Ecto neural progenitor cell (in vitro differentiated cells): ENCODE data around the gene CCDC192.

ENCODE experiments used
- DNase-seq: peaks from one replicate; pipeline ENCODE4 v3.0.0-alpha.2; 2018; ENCODE audit warnings: low spot score

The CCDC192 gene

DNA sequence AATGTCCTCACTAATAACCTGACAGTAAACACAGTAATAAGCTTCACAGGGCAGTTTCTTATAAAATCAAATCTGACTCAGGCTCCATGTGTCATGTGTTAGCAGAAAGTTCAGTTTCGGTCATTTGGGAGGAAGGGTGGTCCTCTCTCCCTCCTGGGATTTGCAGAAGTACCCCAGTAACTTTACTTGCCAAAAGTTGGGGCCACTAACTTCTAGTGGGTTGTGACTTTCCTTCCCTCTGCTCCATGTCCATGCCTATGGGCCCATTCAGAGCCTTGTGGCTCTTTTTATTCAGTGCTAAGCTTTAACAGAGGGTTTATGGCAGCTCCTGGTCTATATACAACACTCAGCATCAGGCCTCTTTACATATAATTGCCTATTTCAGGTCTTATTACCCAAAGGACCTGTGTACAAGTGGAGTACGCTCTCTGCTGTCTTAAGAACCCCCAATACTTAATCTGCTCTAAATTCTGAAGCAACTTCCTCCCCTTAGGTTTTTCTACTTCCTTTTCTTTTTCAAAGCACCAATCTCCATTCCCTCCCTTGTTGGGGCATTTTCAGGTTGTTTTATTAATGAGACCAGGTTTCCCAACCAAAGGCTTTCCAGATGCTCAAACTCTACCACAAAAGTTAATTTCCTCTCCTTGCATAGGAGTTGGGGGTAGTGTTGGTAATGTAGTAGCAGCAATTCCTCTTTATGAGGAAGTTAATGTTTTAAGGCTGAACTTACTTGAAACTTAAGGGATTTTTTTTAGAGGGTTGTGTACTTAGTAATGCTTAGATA is 107.7 kb downstream of the CCDC192 start:
- DNase-seq, result no peak

DNA sequence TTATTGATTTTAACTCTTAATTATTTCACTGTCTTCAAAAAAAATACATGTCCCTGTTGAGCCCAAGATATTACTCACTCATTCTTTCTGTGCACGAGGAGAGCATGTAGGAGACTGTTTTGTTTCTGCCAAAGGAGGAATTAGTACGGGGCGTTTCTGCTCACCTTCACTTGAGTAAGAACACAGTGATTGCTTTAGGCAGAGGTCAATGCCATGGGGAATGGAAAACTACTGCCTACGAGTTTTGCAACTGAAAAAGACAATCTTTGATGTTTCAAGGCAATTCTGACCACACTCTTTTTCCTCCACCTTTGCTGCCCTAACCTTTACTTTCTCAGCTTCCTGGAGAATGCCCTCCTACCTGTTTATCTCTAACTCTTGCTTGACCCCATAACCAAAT is 109.4 kb downstream of the CCDC192 start:
- DNase-seq, result no peak

DNA sequence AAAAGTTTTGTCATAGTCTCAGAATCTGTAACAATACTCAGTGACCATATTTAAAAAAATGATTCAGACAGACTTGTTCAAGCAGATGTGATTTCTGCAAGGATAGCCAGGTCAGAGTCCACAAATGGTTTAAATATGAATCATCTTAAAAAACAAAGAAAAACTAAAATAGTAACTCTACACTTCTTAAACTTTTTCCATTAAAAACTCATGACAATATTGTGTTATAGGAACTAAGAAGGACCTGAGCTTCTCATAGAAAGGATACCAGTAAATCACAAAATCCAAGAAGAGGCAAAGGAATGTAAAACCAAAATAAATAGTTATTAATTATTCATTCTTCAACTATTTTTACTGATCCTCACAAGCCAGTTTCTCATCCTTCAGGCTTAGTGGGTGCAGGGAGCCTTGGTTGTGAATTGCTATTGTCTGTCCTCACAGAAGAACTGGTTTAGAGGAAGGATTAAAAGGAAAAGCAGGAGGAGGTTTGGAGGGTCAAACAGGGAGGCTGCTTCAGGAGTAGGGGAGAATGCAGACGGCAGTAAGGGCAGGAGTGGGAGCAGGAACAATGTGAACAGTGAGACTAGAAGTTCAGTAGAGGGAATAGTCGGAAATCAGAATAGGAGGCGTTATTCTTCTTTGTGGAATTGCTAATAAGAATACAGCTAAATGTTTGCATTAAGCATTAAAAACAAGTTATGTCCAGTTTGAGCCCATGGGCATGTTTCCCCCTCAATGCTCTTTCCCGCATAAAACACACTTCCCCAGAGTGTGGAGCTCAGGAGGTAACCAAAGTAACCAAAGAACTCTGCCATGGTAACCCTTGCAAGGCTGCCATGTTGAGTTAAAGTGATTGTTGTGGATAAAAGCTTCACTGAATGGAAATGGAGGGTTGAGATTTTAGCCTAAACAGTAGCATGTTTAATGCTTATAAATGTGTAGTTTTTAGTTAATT is 110.7 kb downstream of the CCDC192 start:
- peak; percentile 50 for DNase-seq

DNA sequence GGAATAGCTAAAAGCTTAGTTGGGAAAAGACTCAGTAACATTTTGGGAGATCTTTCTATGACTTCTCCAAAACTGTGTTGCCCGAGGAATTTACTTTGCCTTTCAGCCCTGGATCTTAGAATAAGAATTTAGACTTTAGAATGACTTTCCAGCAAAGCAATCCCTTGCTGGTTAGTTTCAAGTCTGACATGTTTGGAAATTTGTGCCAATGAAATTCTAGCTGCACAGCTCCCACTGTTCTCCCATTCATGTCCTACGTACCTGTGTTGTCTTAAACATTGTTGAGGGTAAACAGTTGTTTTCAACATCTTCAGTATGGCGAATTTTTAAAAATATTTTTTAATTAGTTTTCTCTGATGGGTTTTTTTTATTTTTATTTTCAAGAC is 111.4 kb downstream of the CCDC192 start:
- no peak for DNase-seq

DNA sequence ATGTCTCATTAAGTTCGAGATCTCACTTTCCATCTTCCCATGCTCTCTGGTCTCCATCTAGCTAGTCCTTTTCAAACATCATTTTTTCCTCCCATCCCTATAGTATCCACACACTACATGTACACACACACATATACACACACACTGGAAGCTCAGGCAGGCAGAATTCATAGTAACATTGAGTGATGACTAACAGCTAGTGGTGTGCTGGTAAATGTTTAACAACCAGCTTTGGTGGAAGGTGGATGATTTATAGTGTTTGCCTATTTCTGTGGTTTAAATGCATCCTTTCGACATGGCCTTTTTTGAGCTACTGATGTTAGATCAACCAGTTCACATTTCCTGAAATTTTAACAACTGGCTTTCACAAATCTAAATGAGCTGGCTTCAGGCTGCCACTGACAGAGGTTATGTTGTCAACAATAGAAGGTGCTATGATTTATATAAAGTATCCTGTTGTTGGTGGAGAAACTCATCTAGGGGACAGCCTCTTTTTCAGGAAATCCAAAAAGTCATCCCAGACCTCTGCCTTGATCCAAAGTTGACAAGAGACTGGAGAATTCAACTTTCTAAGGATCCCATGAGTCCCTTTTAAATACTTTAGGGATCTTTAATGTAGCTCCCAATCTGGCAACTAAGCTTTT is 117.8 kb downstream of the CCDC192 start:
- no peak for DNase-seq

DNA sequence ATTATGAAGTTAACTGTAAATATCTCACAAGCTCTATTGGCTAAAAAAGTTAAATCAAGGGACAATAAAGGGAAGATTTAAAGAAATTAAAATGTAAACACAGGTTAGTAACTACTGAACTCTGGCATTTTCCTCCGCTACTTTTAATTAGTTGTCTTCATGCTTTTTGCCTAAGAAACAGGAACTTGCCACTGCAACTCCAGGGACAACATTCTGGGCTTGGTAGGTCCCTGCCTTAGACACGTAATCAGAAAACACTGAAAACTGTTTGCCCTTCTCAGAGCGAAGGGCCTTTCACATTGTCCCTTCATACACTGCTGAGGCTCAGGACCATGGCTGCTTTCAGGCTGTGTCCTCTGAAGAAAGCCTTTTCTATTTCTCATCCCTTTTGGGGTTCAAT is 118.7 kb downstream of the CCDC192 start:
- DNase-seq, result no peak

DNA sequence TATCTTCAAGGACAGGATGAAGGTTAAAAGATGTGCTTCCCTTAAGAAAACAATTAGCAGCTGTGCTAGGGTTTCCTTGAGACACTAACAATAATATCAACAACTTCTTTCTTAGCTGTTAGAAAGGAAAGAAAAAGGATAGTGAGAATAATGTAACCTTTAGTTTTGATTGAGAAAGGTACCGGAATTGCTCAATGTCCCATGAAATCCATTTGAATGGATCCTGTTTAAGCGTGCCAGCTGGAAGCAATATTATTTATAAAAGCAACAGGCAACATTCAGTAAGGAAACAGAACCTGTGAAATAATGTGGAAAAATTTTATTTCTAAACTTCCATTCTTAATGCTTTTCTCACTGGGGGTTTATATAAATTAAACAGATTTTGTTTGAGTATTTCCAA is 120.9 kb downstream of the CCDC192 start:
- no peak for DNase-seq

DNA sequence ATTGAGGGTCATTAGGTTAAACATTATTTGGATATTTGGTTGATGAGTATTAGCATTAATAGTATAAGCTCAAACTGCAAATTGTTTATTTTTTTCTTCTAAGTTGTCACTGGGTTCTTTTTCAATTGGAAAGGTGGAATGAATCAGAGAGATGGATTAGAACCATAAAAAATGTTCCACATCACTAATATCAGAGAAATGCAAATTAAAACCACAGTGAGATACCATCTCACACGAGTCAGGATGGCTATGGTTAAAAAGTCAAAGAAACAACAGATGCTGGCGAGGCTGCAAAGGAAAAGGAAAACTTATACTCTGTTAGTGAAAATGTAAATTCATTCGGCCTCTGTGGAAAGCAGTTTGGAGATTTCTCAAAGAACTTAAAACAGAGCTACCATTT is 122.8 kb downstream of the CCDC192 start:
- DNase-seq, result no peak

DNA sequence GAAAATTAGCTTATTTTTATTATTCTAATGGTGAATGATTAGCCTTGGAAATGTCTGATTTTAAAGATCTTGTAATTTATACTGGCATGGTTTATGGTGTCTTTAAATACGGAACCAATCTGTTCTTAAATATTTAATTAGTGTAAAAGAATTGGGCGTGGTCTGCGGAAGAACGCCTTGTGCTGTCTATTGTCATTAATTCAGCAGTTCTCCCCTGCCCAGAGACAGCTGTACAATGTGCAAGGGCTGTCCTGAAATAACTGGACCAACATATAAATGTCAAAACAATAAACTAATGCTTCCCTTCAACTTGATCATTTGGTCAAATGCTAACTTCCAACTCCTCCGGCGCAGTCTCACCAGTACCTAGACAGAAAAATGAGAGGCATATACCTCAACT is 124.3 kb downstream of the CCDC192 start:
- DNase-seq, result no peak

DNA sequence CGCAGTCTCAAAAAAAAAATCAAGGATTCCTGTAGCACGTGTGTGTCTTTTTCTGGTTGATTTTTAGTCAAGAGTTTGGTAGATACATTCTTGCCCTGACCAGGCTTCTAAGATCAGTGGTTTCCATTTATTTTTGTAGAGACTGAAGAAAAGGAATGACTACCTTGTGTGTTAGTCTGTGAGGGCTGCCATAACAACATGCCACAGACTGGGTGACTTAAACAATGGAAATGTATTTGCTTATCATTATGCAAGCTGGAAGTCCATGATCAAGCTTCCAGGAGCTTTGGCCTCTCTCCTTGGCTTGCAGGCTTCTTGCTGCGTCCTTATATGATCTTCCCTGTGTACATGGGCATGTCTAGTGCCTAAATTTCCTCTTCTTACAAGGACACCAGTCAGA is 127.0 kb downstream of the CCDC192 start:
- no peak for DNase-seq

DNA sequence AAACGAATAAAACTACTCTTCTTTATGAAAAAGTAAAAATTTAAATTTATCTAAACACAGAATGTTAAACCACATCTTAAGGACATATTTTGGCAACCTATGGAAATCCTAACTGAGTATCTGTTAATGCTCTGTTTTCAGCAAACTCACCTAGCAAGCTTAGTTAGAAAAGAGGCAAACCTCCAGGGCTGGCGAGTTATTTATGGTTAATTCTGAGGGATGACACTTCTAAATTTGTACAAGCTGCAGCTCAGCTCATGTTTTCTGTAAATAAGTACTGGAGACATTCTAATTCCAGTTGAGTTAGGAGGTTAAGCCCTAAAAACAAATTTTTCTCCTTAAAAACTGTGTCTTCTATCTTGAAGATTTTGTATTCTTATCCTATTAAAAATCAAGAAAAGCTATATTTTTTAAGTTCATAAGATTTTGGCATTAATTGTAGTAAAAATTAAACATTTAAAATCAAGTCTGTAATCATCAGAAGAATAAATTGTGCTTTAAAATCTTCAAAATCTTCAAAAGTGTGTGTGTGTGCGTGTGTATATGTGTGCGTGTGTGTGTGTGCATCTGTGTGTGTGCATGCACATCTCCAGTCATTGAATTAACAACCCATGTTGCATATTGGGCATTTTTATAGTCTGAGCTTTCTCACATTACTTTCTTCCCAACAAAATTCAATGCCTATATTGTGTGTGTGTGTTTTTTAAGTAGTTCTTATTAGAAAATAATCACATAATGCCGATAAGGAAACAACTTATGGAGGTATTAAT is 127.8 kb downstream of the CCDC192 start:
- no peak for DNase-seq

DNA sequence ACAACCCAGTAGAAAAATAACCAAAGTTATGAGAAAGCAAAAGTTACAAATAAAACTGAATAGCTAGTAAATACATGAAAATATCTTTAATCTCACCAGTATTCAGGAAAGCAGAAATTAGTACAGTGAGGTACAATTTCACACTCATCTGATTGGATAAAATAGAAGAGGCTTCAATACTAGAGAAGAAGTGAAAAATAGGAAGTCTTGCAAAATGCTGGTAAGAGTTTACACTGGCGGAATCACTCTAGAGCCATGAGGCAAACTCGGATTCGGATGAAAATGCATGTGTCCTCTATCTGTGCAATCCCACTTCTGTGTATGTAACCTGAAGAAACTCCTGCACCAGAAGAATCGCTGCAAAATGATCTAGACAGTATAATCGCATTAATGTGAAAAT is 128.9 kb downstream of the CCDC192 start:
- no peak for DNase-seq

DNA sequence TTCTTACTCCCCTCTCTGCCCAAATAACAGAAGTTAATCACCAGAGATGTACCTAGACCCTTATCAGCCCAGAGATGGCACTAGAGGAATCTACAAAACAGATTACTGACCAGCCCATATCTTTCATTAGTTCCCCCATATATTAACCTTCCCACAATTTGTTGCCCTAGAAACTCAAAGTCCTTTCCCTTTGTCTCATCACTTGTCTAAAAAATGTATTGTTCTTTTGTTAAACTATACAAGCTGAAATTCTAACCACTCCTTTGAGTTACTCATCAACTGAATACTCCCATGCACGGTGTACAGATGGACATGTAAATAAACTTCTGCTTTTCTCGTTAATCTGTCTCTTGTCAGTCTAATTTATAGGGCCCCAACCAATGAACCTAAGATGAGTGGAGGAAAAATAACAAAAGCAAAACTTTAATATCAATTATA is 130.9 kb downstream of the CCDC192 start:
- no peak for DNase-seq

DNA sequence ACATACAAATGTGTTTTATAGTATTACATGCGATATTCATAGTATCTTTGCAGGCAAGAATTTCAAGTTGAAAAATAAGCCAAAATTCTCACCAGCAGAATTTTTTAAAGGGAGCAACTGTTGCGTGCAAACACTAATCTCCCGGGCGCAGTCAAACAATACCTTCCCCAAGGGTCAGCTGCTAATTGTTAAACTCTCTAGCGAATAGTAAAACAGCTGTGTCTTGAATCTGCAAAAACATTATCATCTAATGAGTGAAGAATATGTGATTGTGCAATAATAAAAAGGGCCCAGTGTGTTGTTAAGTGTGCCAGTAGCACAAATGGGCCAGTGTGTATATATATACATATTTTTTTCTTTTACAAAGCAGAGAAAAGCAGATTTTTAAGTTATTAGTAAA is 131.4 kb downstream of the CCDC192 start:
- no peak for DNase-seq

DNA sequence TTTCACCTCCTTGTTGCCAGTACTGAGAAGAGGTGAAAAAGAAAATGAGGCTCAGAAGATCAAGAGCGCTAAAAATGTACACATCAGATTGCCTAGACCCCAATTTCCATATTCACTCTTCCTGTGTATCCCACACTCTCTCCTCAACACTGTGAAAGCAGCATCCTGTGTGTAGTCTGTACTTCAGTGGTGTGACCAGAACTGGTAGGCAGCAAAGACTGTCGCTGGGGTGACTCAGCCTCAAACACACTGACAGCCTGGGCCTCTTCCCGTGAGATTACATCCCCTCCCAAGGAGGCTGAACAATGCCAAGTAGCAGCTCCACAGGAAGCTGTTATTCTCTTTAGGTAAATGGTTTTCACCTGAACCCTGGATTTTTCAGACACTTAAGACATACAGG is 135.5 kb downstream of the CCDC192 start:
- DNase-seq, result no peak

DNA sequence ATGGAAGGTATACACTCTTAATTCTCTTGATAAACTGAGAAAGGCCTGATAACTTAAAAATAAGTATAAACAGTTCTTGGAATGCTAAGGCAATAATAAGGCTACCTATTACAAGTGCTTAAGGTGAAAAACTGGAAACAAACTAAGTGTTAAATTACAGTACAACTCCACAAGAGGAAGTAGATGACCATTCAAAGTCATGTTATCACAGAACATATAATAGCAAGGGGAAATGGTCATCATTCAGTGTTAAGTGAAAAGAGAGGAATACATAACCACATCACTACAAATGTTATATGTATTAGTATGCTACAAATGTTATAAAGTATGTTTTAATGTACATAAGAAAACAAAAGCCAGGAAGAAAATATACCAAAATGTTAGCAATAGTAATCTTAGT is 135.9 kb downstream of the CCDC192 start:
- DNase-seq, result no peak

DNA sequence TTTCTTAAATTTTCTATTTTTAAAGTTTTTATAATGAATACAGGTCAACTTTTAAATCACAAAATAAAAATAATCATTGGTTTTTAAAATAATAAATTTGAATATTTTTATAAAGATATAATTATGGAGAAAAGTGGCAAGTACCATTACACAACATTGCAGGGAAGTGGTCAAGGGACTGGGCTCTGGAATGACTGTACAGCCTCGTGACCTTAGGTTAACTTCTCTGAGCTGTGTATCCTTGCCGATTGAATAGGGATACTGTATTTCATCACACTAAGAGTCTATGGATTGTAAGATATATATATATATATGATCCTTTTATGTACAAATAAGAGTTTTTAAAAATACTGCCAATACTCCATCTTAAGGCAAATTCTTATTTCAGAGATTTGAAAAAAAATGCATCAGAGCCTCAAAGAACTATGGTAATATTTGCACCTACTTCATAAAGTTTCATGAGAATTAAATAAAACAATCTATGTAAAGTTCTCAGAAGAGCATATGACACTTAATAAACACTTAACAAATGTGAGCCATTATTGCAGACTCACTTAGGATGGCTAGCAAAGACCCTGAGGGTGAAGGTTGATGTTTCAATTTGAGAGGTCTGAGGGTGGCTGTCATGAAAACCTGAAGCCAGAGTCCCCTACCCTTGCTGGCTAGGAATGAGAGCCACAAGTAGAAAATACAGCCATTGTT is 136.5 kb downstream of the CCDC192 start:
- DNase-seq, result no peak

DNA sequence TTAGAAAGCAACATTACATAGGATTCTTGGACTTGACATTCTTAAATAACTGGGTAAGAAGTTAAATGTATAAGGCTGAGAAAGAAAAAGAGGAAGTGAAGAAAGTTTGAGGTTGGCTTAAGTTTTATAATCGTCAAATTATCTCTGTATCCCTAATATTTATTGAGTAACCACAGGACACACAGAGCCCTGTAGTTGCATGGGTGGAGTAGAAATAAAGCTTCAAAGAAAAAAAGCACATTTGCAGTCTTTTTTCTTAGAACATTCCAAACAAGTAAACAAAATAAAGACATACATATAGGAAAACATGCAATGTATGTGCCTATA is 137.0 kb downstream of the CCDC192 start:
- no peak for DNase-seq

DNA sequence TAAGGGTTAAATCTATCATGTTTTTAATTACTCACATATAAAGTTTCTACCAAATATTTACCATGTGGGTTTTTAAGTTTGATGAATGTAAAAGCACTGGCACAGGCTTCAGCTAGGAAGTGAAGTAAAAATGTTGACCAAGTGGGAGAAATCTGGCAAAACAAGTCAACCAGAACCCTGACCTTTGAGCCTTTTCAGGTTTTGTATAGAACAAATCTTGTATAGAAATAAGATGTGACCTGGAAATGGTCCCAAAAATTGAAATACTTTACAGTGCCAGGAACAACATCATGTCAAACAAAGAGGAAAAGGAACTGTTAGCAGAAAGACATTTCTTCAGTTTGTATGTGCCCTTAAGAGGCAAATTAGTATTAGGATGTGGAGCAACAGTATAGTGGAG is 137.6 kb downstream of the CCDC192 start:
- no peak for DNase-seq

DNA sequence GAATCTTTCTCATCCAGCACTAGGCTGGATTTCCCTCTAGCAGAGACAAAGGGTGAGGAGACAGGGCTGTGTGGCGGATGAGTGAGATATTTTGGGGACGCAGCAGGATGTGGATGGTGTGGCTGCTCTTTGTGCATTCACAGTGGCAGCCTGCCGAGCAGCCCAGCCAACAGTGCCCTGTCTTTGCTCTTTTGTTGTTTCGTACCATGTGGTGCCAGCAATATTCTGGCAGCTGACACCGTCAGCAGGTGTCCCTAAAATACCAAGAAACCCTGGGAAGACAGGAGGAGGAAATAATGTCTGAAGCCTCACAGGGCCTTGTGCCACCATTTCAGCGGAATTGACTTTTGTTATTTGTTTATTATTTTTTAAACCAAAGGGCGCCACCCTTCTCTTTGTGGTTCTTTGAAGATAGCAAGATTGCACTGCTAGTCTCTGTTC is 141.4 kb downstream of the CCDC192 start:
- DNase-seq, result peak; percentile 47

DNA sequence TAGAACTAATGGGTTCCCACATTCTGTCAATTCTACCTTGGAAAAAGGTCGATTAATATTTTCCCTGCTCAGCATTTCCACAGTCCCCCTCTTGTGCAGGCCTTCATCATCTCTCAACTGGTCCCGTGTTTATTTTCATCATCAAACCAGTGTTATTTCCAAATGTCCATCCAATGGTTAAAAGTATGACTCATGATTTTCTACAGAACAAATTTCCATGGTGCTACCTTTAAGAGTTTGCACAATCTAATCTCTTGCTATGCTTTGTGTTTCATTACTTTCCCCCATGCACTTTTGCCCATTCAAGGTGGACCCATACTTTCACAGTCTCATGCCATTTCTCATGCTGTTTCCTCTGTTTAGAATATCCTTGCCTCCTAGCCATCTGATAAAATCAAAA is 143.7 kb downstream of the CCDC192 start:
- DNase-seq, result no peak
